HEK293 (cell line): Measurements from ENCODE around the gene EPM2AIP1.

Source experiments
- CTCF ChIP-seq: fragments of 450-650 bp; formaldehyde crosslinking; IDR thresholded peaks from 2 replicates; pipeline ENCODE4 v1.5.1; 2016; ENCODE audit warnings: missing biosample characterization, missing genetic modification characterization
- GLI4 ChIP-seq: fragments of 450-650 bp; formaldehyde crosslinking; IDR thresholded peaks from 2 replicates; pipeline ENCODE4 v1.5.1; 2016; ENCODE audit warnings: missing biosample characterization, missing genetic modification characterization
- GLIS2 ChIP-seq: fragments of 450-650 bp; formaldehyde crosslinking; IDR thresholded peaks from 2 replicates; pipeline ENCODE4 v1.5.1; 2016; ENCODE audit warnings: missing biosample characterization, missing genetic modification characterization
- REST ChIP-seq: fragments of 450-650 bp; formaldehyde crosslinking; IDR thresholded peaks from 2 replicates; pipeline ENCODE4 v1.5.1; 2016; ENCODE audit warnings: missing biosample characterization, missing genetic modification characterization
- ZNF114 ChIP-seq: fragments of 450-650 bp; formaldehyde crosslinking; IDR thresholded peaks from 2 replicates; pipeline ENCODE4 v1.5.0; 2017; ENCODE audit warnings: missing biosample characterization, missing genetic modification characterization
- ZNF510 ChIP-seq: fragments of 450-650 bp; formaldehyde crosslinking; IDR thresholded peaks from 2 replicates; pipeline ENCODE4 v1.5.1; 2018; ENCODE audit warnings: mild to moderate bottlenecking, missing genetic modification characterization, missing biosample characterization; ENCODE audit not compliant: insufficient replicate concordance
- ZNF670 ChIP-seq: fragments of 450-650 bp; formaldehyde crosslinking; IDR thresholded peaks from 2 replicates; pipeline ENCODE4 v1.5.1; 2016; ENCODE audit warnings: missing biosample characterization, missing genetic modification characterization, low read depth
- ZNF768 ChIP-seq: fragments of 450-650 bp; formaldehyde crosslinking; IDR thresholded peaks from 2 replicates; pipeline ENCODE4 v1.5.1; 2018; ENCODE audit warnings: missing biosample characterization, mild to moderate bottlenecking, missing genetic modification characterization
- TF ChIP-seq, protein P1 (sequence below): sonication (generic); formaldehyde crosslinking; IDR thresholded peaks from 2 replicates; pipeline ENCODE4 v1.8.1; 2022; ENCODE audit warnings: mild to moderate bottlenecking, moderate library complexity, missing genetic modification reagents

DNA sequence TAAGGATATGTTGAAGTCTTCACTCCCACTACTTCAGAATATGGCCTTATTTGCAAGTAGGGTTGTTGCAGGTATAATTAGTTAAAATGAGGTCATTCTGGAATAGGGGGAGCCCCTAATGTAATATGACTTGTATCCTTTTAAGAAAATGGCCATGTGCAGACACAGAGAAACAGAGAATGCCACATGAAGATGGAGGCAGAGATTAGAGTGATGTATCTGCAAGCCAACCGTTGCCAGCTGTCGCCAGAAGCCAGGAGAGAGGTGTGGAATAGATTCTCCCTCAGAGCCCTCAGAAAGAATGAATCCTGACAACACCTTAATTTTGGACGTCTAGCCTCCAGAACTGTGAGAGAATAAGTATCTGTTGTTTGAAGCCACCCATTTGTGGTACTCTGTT is 36.8 kb downstream of the EPM2AIP1 start:
- TF ChIP-seq GLI4 (tag by site-specific recombination) (no peak), REST (no peak), CTCF (tag by site-specific recombination) (no peak), ZNF510 (tag by site-specific recombination) (no peak), ZNF768 (tag by site-specific recombination) (no peak), ZNF114 (tag by site-specific recombination) (no peak), ZNF670 (tag by site-specific recombination) (no peak), GLIS2 (no peak)
- TF ChIP-seq, protein P1, sequence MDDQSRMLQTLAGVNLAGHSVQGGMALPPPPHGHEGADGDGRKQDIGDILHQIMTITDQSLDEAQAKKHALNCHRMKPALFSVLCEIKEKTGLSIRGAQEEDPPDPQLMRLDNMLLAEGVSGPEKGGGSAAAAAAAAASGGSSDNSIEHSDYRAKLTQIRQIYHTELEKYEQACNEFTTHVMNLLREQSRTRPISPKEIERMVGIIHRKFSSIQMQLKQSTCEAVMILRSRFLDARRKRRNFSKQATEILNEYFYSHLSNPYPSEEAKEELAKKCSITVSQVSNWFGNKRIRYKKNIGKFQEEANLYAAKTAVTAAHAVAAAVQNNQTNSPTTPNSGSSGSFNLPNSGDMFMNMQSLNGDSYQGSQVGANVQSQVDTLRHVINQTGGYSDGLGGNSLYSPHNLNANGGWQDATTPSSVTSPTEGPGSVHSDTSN (CRISPR knock-in tag), result no peak
